ENCODE results near the gene MEGF10. TPM values are rescaled to one million over a fixed set of nuclear protein-coding genes. Genes with fewer than 3 reads are reported as not detected.

Gene MEGF10
- total and polyA plus RNA-seq, 8 donors, result 0.02 to 0.59 (median 0.06) TPM; not detected in 1

DNA sequence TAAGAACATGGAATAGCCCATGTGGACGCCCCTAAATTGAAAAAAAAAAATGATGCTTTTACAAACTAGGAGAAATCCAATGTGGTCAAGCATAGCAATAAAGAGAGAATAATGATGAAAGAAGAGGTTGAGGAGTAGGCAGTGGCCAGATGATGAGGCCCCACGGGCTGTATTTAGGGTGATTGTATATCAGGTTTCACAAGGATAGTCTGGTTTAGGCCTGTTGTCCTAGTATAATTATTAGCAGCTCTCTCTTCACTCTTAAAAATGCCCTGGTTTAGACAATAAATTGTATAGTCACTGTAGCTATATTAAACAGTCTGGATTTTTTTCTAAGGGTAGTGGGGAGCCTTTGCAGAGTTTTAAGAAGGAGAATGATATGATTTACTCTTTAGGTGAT, 124.4 kb downstream of the MEGF10 start:
- 72 to 78% methylated on average over 2 of the region's 2 CpGs for WGBS, 2 donors
- intact Hi-C loops (cut with DNase I), result no loop called here
- no peak overlapping the region for H3K27ac ChIP-seq
- no peaks in the 10 kb centered on the region for H3K4me1 ChIP-seq
- FAIRE-seq (no peak), ATAC-seq (no peak), DNase-seq (no peak)
- no peaks in the 10 kb centered on the region for H3K9me3 ChIP-seq
- no peaks in the 10 kb centered on the region for H3K27me3 ChIP-seq
- no peak overlapping the region for H3K4me3 ChIP-seq
- no peaks in the 10 kb centered on the region for H3K36me3 ChIP-seq
- TF ChIP-seq, protein P1, sequence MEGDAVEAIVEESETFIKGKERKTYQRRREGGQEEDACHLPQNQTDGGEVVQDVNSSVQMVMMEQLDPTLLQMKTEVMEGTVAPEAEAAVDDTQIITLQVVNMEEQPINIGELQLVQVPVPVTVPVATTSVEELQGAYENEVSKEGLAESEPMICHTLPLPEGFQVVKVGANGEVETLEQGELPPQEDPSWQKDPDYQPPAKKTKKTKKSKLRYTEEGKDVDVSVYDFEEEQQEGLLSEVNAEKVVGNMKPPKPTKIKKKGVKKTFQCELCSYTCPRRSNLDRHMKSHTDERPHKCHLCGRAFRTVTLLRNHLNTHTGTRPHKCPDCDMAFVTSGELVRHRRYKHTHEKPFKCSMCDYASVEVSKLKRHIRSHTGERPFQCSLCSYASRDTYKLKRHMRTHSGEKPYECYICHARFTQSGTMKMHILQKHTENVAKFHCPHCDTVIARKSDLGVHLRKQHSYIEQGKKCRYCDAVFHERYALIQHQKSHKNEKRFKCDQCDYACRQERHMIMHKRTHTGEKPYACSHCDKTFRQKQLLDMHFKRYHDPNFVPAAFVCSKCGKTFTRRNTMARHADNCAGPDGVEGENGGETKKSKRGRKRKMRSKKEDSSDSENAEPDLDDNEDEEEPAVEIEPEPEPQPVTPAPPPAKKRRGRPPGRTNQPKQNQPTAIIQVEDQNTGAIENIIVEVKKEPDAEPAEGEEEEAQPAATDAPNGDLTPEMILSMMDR (IDR thresholded peaks at IDR 0.05), result no peak

DNA sequence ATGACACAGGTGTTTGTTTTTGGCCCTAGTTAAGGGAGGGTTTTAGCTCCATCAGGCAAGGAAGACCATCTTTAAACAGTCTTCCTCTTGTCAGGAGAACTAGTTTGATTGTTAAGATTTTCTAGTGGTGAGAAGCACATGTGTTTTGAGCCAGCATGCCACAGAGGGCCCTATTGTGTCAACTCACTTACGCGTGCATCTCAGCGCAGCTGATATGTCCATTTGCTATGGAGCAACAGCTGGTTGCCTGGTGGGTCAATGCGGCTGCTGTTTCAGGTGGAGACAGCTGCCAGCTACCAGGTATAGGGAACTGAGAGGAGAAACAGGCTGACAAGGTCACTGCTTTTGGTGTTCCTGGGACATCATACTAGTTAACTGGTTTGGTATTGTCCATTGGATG, 126.3 kb downstream of the MEGF10 start:
- Histone ChIP-seq H3K36me3 (no peaks in the 10 kb centered on the region), H3K4me1 (no peaks in the 10 kb centered on the region), H3K27ac (no peak overlapping the region), H3K27me3 (no peaks in the 10 kb centered on the region), H3K4me3 (no peak overlapping the region), H3K9me3 (no peaks in the 10 kb centered on the region)
- WGBS, 2 donors, result 92 to 94% methylated on average over 4 of the region's 4 CpGs
- TF ChIP-seq, protein P1 (IDR thresholded peaks at IDR 0.05), result no peak
- intact Hi-C loops (cut with DNase I), result no loop called here
- ATAC-seq (no peak), DNase-seq (no peak), FAIRE-seq (no peak)

DNA sequence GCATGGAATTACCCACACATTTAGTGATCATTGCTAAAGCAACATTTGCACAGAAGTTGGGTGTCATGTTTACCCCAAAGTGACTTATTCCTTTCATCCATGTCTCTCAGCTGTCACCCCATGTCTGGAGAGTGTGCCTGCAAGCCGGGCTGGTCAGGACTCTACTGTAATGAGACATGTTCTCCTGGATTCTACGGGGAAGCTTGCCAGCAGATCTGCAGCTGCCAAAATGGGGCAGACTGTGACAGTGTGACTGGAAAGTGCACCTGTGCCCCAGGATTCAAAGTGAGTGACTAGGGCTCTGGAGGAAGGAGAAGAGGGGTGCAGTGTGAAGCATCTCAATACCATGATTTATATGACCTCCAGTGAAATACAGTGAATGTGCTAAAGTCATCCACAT, 126.9 kb downstream of the MEGF10 start:
- no peak overlapping the region for H3K4me3 ChIP-seq
- H3K9me3 ChIP-seq, result no peaks in the 10 kb centered on the region
- 25 to 28% methylated on average over 2 of the region's 2 CpGs for WGBS, 2 donors
- ATAC-seq (no peak), DNase-seq (no peak), FAIRE-seq (no peak)
- H3K4me1 ChIP-seq, result no peaks in the 10 kb centered on the region
- no peaks in the 10 kb centered on the region for H3K27me3 ChIP-seq
- TF ChIP-seq, protein P1 (IDR thresholded peaks at IDR 0.05), result no peak
- no peak overlapping the region for H3K27ac ChIP-seq
- H3K36me3 ChIP-seq, result no peaks in the 10 kb centered on the region
- intact Hi-C loops (cut with DNase I), result no loop called here

DNA sequence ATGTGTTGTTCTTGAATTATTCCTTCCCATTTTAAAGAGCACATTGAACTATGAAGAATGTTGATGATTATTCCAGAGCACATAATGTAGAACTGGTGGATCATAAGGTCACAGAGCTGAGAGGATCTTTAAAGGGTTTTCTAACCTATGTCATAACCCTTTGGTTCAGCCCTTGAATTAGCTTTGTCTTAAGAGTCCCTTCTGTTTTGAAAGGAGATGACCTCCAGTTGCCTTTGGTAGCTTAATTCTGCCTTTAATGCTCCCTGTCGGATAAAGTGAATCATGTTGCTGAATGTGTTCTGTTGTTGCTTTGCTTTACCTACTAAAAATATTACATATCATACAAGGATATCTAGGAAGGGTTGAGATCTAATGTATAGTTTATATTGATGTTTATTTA, 127.8 kb downstream of the MEGF10 start:
- DNase-seq, result no peak
- Histone ChIP-seq H3K27me3 (no peaks in the 10 kb centered on the region), H3K4me1 (no peaks in the 10 kb centered on the region), H3K4me3 (no peak overlapping the region), H3K27ac (no peak overlapping the region), H3K9me3 (no peaks in the 10 kb centered on the region), H3K36me3 (no peaks in the 10 kb centered on the region)
- no peak for FAIRE-seq
- TF ChIP-seq, protein P1 (IDR thresholded peaks at IDR 0.05), result no peak
- no peak for ATAC-seq
- 72 to 93% methylated on average over 1 of the region's 1 CpG for WGBS, 2 donors
- intact Hi-C loops (cut with DNase I), result no loop called here

DNA sequence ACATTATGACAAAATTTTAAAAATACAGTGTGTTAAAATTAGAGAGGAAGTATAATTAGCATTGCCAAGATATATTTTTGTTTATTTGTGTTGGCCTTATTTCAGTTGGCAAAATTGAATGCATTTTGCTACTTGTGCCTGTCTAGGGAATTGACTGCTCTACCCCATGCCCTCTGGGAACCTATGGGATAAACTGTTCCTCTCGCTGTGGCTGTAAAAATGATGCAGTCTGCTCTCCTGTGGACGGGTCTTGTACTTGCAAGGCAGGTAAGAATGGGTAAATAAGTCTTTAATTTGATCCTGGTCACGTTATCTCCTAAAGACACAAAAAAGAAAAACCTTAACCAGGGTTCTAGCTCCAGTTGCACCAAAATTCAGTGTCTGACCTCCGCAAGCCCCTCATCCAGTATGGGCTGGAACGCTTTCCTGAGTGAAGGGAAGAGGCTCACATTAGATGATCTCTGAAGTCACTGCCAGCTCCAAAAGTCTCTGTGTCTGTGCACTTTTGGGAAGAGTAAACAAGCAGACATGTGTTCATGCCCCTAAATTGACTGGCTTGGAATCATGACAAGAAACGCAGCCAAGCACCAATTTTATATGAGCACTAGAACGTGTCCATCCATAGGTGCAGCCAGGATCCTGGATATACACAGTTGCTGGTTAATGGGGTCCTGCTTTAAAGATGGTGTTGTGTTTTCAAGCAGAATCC, 128.5 kb downstream of the MEGF10 start:
- no peaks in the 10 kb centered on the region for H3K27me3 ChIP-seq
- TF ChIP-seq, protein P1 (IDR thresholded peaks at IDR 0.05), result no peak
- WGBS, 2 donors, result 53 to 63% methylated on average over 7 of the region's 7 CpGs
- DNase-seq, result no peak
- ATAC-seq, result no peak
- no peak overlapping the region for H3K27ac ChIP-seq
- no peak overlapping the region for H3K4me3 ChIP-seq
- no peaks in the 10 kb centered on the region for H3K9me3 ChIP-seq
- no peaks in the 10 kb centered on the region for H3K4me1 ChIP-seq
- intact Hi-C loops (cut with DNase I), result no loop called here
- no peak for FAIRE-seq
- H3K36me3 ChIP-seq, result no peaks in the 10 kb centered on the region

Measured in pancreas (tissue), 10 donors.